Measurements from ENCODE around the gene PRR16.

GRCh38 chr5:120613729-120614128, 149.6 kb downstream of the PRR16 start:
- no peak for TF ChIP-seq POLR2A (IDR thresholded peaks at IDR 0.05)
- TF ChIP-seq CTCF (IDR thresholded peaks at IDR 0.05) = no peak
- TF ChIP-seq POLR2AphosphoS5 (IDR thresholded peaks at IDR 0.05) = no peak
- TF ChIP-seq EP300 (IDR thresholded peaks at IDR 0.05) = no peak
